Activated T-cell treated with anti-CD3 and anti-CD28 coated beads, Interleukin-2, amount 50 U/mL, for 1 hour (primary cell): ENCODE measurements around the gene CNTN1.

ENCODE experiments used
- DNase-seq: peaks from one replicate; pipeline ENCODE4 v3.0.0-alpha.2; 2020

The CNTN1 gene

DNA sequence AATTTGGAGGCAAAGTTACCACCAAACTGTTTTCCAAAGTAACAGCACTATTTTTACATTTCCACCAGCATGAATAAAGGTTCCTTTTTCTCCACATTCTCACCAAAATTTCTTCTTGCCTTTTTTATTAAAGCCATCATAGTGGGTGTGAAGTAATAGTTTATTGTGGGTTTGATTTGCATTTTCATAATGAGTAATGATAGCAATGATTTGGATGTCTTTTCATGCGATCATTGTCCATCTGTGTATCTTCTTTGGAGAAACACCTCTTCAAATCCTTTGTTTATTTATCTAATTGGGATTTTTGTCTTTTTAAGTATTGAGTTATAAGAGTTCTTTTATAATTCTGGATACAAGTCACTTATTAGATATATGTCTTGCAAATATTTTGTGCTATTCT, 172.7 kb downstream of the CNTN1 start:
- DNase-seq: no peak

DNA sequence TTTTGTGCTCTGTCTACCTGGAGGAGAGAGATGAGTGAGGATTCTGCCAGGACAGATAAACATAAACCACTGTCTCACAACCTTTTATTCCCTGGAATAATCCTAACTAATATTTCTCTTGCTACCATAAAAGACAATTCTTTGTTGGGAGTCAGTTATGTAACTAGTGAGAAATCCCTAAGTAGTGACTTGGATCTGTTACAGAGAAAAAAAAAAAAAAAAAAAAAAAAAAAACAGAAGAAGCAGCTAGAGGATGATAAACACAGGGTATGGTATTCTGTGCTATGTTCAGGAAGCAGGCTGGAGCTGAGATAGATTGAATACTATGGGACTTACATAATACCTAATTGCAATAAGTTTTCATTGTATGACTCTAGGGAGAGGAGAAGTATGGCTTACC, 178.7 kb downstream of the CNTN1 start:
- no peak for DNase-seq

DNA sequence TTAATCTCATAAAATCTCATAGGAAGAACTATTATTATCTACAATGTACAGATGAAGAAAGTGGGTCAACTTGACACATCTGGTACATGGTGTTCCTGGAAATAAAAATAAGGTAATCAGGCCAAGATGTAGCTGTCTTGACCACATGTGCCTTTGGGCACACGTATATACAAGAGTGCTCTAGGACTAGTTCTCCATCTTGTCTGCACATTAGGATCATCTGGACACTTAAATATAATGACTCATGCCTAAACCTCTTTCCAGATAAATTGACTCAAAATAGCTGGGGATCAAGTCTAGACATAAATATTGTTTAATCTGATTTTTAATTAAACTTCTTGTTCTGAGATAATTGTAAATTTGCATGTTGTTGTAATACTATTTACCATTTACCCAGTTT, 182.6 kb downstream of the CNTN1 start:
- DNase-seq: no peak

DNA sequence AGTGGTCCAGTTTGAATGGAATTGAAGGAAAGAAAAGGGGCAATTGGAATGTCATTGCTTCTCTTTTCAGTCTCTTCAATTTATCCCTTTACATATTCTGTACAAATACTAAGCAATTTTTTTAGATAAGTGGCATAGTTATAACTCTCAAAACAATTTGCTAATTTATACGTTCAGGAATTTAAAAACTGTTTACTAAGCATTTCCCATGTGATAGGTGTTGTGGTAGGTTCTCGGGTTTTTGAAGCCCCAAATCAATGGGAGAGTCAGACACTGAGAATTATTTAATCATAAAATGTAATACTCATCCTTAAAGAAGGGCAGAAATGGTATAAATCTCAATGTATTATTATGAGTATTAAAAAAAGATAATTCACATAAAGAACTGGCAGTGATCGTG, 197.1 kb downstream of the CNTN1 start:
- no peak for DNase-seq

DNA sequence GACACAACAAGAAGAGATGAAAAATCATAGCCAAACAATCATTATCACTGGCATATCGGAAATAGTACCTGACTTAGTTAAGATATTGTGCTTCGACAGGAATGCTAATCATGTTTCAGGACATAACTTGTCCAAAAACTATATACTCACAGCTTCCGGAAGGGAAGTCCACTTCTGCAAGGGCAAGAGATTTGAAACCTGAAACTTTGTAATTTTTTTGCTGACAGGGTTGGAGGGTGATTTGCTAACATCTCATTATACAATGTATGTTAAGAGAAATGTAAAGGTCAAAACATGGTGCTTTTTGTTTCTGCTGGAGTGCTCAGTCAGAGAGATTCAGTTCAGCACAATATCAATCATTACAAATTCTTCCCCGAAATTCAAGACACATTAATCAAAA, 200.3 kb downstream of the CNTN1 start:
- no peak for DNase-seq

DNA sequence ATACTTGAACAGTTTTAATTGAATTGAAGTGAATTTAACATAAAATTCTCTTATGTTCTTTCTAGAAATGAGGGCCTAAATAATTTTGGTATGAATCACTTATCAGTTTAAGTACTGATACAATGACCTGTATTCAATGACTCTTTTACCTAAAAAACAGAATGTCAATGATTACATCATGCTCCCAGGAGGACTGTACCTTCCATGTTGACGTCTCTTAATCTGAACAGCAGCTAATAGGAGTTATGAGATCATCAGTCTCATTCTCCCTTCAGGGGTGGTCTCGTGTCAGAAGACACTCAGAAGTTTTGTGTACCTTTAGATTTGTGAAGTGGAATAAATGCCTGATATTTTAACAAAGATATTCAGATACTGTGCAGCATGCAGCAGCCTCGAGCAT, 206.3 kb downstream of the CNTN1 start:
- no peak for DNase-seq

DNA sequence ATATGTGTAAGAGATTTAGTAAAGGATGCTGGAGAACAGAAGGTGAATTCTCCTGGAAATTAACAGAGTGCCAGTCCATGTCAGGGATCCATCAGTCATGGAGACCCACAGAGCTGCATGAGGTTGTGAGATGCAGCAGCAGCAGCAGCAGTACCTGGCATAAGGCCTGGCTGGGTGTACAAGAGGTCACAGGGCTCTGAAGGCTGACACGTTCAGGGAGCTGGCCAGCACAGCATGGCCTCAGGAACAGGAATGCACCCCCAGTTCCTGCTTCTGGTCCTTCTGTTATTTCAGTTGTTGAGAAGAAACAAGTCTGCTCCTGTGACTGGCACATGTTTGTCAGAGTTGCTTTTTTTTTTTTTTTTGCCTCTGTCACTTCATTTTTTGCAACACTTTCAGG, 210.8 kb downstream of the CNTN1 start:
- DNase-seq: no peak

DNA sequence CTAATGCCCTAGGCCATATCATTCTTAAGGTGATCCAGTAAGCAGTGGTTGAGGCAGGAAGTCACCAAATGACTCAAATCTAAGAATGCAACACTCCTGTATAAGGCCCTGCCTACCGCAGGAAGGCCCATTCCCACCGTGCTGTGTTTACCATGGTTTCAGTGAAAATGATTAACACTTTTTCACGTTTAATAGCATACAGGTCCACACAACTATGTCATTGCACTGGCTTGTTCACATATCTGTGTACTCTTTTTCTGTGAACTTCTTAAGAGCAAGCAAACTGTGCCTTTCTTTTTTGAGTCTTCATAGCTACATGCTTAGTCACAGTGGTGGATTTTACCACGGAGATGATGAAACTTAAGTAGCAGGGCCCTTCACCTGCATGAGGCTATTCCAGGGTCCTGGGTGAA, 214.9 kb downstream of the CNTN1 start:
- DNase-seq: no peak

DNA sequence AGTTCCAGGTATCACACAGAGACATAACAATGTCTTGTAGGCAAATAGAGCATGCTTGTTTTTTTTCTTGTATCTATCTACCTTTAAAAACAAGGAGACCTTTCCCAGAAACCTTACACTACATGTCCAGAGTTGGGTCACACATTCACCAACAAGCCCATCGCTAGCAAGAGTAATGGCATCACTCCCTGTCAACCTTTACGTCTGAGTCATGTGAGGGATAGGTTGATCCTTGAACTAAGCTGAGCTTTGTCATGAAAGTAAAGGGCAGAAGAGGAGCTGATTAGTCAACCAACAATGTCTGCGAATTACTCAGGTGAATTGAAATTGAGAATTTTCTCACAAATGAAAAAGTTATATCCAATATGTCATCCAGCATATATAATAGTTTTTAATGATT, 219.4 kb downstream of the CNTN1 start:
- no peak for DNase-seq

DNA sequence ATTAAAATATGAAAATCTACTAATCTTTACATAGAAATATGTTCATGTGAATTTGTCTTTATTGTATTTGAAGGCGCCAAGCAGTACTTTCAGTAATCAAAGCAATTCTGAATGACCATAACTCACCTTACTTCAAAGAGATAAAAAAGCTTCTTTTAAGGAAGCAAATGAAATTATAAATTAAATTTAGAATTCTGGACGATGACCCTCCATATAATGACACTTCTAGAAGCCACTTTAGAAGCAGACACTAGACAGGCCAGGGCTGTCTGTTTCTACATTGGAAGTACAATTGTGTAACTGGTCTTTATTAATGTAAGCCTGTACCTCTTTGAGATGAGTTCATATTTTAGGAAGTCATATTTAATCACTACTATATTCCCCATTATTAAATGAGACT, 222.9 kb downstream of the CNTN1 start:
- DNase-seq: no peak

DNA sequence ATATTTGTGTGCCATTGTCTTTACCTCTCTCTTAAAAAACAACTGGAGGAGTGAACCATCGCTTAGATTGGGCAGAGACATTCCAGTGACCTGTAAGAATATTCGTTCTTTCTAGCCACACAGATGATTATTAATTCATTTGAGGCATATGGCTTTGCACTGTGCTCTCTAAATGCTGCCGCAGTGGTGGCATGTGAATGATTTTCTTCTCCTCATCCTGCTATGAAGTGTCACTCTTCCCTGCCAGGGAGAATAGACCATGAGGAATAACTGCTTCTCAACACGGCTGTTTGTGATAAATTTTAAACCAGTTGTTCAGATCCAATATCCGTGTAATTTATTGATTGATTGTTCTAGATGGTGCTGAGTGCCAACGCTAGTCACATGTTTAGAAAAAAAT, 225.3 kb downstream of the CNTN1 start:
- DNase-seq: no peak

DNA sequence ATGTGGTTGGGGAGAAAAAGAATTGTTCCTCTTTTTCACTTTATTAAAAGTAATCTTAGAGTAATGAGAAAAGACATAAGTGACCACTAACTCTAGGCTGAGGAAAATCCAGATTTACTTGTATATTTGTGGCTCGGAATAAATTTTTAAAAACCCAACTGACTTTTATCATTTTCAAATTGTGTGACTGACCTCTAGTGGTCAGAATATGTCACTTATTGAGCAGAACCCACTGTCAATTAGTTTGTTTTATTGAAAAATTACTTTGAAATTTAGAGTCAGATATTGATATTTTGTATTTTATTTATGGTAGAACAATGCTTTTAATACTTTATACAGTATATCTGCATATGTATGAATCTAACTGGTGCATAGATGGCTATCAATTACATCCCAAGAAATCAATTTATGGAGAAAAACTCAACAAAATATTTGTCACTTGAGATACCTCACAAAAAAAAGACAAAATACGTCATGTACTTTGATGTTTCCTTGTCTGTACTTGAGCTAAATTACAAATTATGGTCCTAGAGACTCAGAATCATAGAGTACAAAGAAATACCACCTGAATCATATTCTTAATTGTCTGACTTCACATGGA, 229.4 kb downstream of the CNTN1 start:
- no peak for DNase-seq

DNA sequence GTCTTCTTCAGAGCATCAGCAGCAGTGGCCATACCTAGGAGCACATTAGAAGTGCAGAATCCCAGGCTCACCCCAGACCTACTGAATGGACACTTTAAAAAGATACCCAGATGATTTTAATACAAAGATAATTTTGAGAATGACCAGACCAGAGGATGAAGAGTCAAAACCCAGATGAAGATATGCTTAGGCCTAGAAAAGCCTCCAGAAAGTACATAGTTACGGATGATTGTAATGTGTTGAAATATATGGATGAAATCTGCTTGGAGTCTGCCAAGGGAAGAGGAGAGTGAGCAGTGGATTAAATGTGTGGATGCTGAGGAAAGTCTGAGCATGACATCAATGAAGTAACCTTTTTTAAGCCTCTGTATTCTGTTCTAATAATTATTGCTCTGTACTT, 245.7 kb downstream of the CNTN1 start:
- DNase-seq: no peak

DNA sequence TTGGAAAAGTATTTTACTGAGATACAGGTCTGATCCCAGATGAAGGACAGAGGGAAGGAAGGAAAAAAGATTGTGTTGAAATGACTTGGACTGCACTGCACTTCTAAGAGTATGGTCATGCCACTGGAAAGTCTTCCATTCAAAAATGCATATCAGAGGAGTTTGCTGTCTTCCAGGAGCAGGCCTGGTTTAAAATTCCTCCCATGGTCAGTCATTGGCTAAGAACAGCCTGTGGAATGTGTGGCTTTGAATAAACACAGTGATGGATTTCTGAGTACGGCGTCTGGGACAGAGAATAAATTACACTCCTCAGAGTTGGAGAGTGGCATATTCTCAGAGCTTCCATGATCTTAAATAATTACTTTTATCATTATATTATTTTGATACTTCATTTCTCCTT, 250.1 kb downstream of the CNTN1 start:
- DNase-seq: no peak

DNA sequence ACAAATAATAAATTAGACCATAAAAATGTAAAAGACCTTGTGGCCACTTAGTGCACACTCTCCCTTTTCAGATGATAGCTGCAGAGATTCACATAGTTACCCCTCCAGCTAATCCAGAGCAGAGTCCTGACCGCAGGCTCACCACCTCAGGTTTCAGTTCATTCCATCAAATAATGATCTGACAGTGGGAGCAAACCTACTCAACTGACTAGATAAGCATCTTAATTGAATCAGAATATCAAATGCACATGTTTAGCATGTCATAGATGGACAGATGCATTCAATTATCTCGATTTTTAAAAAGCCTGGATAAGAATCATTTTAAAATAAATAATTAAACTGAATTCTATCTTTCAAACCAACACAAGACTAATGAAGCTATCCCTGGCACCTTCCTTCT, 253.5 kb downstream of the CNTN1 start:
- DNase-seq: no peak

DNA sequence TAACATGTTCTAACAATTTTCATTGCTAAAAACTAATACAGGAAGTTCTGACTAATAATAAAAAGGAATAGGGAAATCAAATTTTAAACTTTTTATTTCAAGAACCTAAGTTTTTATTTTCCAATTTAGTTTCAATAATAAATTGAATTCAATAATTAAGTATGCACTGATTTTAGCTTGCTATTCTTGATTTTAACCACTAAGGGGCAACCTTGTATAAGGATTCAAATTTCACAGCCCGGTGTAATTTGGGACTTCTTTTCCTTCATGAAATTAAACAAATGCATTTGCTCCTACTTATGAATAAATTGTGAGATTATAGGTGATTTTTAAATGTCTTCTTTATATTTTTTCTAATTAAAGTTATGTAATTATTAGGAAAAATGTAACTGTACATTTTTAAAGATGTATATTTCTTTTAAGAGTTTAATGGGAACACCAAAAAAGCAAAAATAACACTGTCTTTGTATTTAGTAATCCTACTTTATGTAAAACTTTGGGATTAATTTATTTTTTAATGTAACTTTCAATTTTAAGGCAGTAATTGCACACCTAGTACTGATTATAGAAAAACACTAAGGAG, 254.5 kb downstream of the CNTN1 start:
- no peak for DNase-seq

DNA sequence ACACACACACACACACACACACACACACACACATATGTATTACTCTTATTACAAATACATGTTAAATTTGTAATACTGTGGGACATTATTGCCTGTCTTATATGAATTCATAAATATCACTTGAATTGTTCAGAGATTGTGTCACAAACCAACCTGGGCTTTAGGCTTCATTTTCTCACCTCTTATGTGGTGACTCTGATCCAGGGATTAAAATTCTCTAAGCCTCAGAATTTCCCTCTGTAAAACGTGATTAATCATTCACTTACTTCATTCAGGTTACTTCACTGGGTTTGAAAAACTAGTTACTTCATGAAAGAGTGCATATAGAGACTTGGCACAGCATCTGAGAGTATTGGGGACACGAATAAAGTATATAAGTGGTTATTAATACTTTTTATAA, 255.6 kb downstream of the CNTN1 start:
- no peak for DNase-seq

DNA sequence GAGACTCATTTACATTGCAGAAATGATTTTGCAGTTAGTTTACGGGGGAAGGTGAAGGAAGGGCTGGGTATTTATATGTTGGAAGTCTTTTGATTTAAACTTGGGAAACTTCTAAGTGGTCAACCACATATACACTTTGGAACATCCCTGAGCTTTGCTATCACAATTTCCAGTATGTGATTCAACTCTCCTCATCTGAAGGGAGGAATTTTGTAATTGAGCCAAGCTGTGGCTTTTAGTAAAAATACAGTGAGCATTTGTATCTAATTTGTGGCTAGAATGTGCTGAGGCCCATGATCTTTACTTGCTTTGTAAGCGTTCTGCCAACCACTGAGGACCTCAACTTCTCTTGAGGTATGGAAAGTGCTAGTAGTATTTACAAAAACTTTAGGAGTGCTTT, 260.8 kb downstream of the CNTN1 start:
- no peak for DNase-seq

DNA sequence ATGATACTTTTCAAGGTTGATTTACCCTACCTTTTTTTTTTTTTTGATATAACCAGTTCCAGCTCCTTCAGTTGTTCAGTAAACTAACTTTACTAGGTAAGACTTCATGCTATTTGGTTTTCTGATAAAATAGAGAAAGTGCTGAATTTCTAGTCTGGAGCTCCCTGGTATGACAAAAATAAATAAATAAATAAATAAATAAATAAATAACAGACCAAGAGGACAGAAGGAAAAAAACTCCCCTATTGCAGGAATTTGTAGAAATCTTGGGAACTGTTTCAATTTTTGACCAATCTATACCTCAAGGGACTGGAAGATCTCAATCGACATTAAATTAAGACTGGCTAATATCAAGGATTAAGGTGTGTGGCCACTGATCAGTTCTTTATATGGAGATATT, 265.2 kb downstream of the CNTN1 start:
- DNase-seq: no peak

DNA sequence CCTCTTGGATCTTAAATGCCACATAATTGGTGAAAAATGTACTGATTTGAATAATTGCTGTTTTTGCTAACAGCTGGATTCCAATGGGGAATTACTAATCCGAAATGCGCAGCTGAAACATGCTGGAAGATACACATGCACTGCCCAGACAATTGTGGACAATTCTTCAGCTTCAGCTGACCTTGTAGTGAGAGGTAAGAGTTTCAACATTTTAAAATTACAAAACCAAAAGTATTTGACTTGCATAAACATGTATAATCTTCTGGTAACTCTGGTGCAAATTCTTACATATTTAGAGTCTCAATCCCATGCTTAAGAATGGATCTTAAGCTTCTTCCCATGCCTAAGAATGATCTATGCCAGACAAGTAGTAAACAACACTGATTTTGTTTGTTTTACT, 266.8 kb downstream of the CNTN1 start:
- no peak for DNase-seq

DNA sequence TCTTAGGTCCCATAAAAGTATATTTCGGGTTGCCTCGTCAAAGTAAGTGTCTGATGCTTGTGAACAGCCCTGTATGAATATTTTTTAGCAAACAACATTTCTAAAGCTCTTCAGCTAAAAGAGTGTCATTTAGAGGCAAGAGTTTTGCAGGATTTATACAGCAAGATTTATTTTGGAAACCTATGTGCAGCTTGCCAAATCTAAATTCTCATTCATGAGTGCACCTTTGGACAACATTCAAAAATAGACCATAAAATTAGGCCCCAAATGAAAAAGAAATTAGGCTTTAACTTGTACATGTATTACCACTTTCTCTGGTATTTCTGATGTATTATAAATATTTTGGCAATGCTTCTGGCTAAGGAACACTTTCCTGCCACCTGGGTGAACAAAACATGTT, 271.5 kb downstream of the CNTN1 start:
- no peak for DNase-seq

DNA sequence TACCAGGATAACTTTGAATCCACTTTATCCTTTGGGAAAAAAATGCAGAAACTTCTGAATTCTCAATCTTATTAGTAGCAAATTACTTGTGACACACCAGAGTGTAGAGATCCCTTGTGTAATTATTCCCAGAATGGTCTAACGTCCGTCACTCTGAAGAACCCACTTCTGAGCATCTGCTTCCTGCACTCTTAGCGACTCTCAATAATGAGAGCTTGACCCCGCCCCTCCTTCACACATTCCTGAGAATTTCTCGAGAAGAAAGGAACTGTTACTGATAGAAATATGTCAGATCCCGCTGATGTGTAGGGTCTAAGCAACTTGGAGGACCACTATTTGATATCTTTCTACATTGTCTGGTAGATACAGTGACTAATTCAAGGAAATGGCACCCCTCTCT, 277.6 kb downstream of the CNTN1 start:
- DNase-seq: no peak

DNA sequence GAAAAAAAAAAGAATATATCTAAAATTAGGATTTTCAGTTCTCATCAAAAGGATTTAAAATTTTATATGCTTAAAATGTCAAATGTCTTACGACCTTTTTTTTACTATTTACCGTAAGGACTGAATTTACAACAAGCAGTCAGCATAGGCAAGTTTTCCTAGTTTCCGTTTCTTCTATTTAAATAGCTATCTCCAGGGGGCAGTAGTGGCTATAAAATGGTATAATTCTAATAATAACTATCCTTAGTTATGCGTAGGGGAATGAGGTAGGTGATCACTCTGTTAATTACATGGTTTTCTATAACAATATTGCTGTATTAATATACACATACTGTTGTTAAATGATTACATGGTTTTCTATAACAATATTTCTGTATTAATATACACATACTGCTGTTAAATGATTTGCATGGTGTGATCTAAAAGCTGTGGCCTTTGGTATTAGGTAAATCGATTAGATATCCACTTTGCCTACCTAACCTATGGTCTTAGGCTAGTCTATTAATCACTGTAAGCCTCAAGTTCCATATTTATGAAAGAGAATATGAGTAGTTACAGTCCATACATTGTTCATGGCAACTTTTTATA, 278.2 kb downstream of the CNTN1 start:
- DNase-seq: no peak

DNA sequence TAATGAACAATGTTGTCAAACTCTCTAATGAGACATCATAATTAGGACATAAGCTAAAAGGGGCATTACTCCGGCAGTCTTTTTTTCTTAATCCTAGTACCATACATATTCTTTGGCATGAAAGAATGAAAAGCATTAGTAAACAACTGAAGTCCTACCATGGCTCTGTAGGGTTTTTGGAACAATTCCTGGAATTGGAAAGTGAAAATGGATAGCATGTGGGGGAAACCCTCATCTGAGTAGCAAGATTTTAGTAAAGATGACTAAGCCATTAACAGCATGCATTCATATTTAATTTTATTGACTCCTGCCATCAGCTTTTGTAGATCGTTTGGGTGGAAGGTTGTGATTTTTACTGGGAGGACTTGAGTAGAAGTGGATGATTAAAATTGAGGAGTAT, 279.7 kb downstream of the CNTN1 start:
- DNase-seq: no peak

DNA sequence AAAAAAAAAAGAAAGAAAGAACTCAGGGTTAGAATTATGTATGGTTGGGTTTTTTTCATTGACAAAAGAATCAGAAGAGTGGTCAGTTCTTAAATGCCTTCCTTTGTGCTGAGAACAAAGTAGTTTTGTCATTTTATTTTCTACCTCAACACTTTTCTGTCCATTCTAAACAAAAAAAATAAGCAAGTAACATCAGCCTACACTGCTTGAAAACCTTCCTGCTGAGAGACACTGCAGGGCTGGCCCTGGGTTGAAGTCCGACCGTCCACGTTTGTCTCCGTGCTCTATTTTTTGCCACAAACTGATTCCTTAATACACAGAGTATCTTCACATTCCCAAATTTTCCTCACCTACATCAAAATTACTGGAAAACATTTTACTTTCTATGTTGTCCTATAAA, 284.3 kb downstream of the CNTN1 start:
- no peak for DNase-seq
